SKM-1 (cell line): ENCODE measurements around the gene MRPS30.
"Not testable (repeated sequence)": the region's sequence is repeated elsewhere in the genome, so short reads cannot be mapped to it uniquely, and the experiment has no call there.

ENCODE experiments used
- DNase-seq: peaks from one replicate; lab custom pipeline; 2025; ENCODE audit not compliant: unreplicated experiment; lab: John Stamatoyannopoulos, UW

MRPS30 gene

GRCh38 chr5:44814761-44815160 lies 6.0 kb downstream of the MRPS30 start:
- no peak for DNase-seq

- DNase-seq = no peak
These were observed 12.4 kb downstream of the MRPS30 start for GRCh38 chr5:44821164-44821563.

DNA sequence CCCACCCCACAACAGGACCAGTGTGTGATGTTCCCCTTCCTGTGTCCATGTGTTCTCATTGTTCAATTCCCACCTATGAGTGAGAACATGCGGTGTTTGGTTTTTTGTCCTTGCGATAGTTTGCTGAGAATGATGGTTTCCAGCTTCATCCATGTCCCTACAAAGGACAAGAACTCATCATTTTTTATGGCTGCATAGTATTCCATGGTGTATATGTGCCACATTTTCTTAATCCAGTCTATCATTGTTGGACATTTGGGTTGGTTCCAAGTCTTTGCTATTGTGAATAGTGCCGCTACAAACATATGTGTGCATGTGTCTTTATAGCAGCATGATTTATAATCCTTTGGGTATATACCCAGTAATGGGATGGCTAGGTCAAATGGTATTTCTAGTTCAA lies 15.9 kb downstream of the MRPS30 start:
- not testable (repeated sequence) for DNase-seq

GRCh38 chr5:44827681-44828080 lies 18.9 kb downstream of the MRPS30 start:
- DNase-seq = no peak

- no peak for DNase-seq
These were observed 20.0 kb downstream of the MRPS30 start for GRCh38 chr5:44828719-44829118.

DNA sequence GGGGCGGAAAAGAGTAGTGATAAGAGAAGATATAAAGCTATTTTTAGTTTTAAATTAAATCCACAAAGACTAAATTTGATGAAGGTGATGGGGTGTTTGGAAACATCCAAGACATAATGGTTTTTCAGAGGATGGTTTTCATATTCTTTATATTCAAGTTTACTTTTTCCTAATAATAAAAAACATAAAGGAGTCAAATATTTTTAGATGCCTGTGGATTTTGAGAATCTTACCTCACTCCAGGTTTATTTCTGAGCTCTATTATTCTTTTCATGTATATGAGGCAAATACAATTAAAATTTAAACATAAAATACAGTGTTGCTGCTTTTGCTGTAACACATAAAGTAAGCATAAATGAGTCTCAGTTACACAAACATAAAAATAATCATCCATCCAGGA lies 22.2 kb downstream of the MRPS30 start:
- DNase-seq = no peak

- DNase-seq = no peak
These were observed 24.5 kb downstream of the MRPS30 start for GRCh38 chr5:44833249-44833648.

GRCh38 chr5:44835693-44836092 lies 26.9 kb downstream of the MRPS30 start:
- DNase-seq = no peak

DNA sequence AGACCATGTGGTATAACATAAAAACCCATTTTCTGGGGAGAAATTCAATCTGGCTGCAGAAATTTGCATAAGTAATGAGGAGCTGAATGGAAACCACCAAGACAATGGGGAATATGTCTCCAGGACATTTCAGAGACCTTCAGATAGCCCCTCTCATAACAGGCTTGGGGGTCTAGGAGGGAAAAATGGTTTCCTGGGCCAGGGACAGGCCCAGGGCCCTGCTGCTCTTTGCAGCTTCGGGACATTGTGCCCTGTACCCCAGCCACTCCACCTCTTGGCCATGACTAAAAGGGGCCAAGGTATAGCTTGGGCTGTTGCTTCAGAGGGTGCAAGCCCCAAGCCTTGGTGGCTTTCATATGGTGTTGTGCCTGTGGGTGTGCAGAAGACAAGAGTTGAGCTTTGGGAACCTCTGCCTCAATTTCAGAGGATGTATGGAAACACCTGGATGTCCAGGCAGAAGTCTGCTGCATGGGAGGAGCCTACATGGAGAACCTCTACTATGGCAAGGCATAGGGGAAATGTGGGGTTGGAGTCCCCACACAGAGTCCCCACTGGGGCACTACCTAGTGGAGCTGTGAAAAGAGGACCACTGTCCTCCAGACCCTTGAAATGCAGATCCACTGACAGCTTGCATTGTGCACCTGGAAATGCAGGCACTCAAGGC lies 30.4 kb downstream of the MRPS30 start:
- no peak for DNase-seq

GRCh38 chr5:44842496-44843282 lies 33.9 kb downstream of the MRPS30 start:
- DNase-seq = no peak

DNA sequence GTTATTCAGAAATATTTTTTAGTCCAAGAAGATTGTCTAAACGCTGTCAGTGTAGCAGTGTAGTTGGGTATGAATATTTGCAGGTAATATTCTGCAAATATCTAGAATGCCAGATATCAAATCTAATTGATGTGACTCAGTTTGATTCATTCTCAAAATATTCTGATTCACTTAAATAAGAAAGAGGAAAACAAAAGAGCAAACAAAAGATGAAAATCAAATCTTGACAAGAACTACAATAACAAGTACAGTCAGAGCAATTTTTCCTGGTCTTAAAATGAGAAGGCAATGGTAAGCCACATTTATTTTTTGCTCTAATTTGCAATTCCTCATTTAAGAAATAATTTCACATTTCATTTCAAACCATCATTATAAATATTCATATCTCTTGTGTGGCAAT lies 36.0 kb downstream of the MRPS30 start:
- no peak for DNase-seq

GRCh38 chr5:44845777-44846176 lies 37.0 kb downstream of the MRPS30 start:
- DNase-seq = no peak

DNA sequence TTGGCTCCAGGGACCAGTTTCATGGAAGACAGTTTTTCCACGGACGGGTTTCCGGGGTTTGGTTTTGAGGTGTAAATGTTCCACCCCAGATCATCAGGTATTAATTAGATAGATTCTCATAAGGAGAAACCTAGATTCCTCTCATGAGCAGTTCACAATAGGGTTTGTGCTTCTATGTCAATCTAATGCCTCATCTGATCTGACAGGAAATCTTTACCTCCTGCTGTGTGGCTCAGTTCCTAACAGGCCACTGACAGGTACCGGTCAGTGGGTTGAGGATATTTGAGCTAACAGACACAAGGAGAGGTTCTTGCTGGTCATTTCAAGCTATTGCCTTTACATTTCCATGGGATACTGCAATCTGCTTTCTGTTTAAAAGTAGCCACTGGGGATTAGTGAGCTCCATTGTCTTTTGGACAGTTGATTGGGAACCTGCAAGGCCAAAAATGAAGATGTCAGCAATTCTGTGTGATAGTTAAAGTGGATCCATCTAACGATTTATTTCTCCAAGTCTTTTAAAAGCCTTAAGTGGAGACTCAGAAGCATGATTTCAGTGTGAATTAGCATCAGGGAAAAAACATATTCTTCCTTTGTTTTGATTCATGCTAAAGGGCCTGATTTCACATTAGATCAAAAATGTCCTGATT lies 38.6 kb downstream of the MRPS30 start:
- no peak for DNase-seq

DNA sequence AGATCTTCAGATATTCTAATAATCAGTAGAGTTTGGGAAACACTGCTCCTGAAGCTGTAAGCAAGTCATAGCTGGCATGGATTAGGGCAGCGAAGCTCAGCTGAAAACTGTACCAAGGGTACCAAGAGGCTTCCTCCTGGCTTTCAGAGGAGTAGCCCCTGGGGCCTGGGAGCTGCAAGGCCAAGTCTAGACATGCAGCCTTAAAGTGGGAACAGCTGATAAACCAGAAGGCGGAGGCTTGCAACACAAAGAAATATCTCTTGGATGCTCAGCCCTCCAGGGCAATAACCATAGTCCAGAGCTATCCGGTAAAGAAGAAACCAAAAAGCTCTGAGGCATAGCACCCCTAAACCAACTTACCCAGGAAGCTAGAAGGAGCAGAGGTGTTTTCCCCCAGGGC lies 51.5 kb downstream of the MRPS30 start:
- DNase-seq = no peak

DNA sequence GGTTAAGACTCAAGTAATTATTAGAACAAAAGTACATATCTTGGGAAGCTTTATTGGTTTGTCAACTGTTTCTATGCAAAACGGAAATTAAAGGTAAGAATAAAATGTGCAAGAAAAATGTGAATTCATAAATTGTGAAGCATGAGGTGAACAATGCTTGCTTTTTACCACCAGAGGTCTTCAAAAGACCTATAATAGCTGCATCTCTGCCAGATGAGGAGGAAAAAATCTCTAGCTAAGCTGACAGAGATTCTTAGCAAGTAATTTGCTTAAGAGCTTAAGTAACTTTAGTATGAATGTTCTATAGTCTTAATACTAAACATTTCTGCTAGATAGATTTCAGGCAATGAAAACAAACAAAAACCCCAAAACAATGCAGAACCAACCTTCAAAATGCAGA lies 54.1 kb downstream of the MRPS30 start:
- DNase-seq = no peak
